AG09319 (cell line): ENCODE results near the gene PARD6A.

Experiments
- DNase-seq: peaks from one replicate; pipeline ENCODE4 v3.0.0-alpha.2; 2010; ENCODE audit warnings: low read depth; ENCODE audit errors: extremely low read depth
- CTCF ChIP-seq: IDR thresholded peaks from 2 replicates; pipeline ENCODE4 v1.5.1; 2011; ENCODE audit warnings: low read depth, mild to moderate bottlenecking, inconsistent platforms, low read length, moderate library complexity

Gene PARD6A

GRCh38 chr16:67667817-67668494 is 7.2 kb downstream of the PARD6A start:
- TF ChIP-seq CTCF, result peak; percentile 92
- peak; percentile 83 for DNase-seq

- no peak for DNase-seq
- TF ChIP-seq CTCF, result no peak
These were observed 7.9 kb downstream of the PARD6A start for GRCh38 chr16:67668495-67669157.

GRCh38 chr16:67669499-67670101 is 8.8 kb downstream of the PARD6A start:
- no peak for TF ChIP-seq CTCF

GRCh38 chr16:67672306-67672705 is 11.5 kb downstream of the PARD6A start:
- no peak for DNase-seq
- no peak for TF ChIP-seq CTCF

More at GRCh38 chr16:67669499-67670101, 8.8 kb downstream of the PARD6A start:
- DNase-seq, result no peak

- TF ChIP-seq CTCF, result peak; percentile 70
- DNase-seq, result peak; percentile 15
These were observed 12.2 kb downstream of the PARD6A start for GRCh38 chr16:67672739-67673662.

GRCh38 chr16:67673712-67674580 is 13.2 kb downstream of the PARD6A start:
- DNase-seq, result no peak
- no peak for TF ChIP-seq CTCF
